HG03025 (cell line): ENCODE results near the gene SH3BGRL2.
"Not testable (repeated sequence)": the region's sequence is repeated elsewhere in the genome, so short reads cannot be mapped to it uniquely, and the experiment has no call there.

Experiments
- ATAC-seq: cut with Tn5 transposase; IDR thresholded peaks from one replicate; pipeline ENCODE4 v1.9.1; 2021; ENCODE audit warnings: mild to moderate bottlenecking, moderate library complexity; ENCODE audit not compliant: unreplicated experiment, low FRiP score

The SH3BGRL2 gene

GRCh38 chr6:79647741-79648140 lies 16.6 kb downstream of the SH3BGRL2 start:
- ATAC-seq, result no peak

- no peak for ATAC-seq
These were observed 17.2 kb downstream of the SH3BGRL2 start for GRCh38 chr6:79648328-79648727.

GRCh38 chr6:79649016-79649415 lies 17.9 kb downstream of the SH3BGRL2 start:
- ATAC-seq, result no peak

GRCh38 chr6:79650950-79651349 lies 19.8 kb downstream of the SH3BGRL2 start:
- ATAC-seq, result no peak

- ATAC-seq, result no peak
These were observed 25.0 kb downstream of the SH3BGRL2 start for GRCh38 chr6:79656134-79656533.

- no peak for ATAC-seq
These were observed 26.1 kb downstream of the SH3BGRL2 start for GRCh38 chr6:79657238-79657637.

GRCh38 chr6:79663655-79664054 lies 32.5 kb downstream of the SH3BGRL2 start:
- not testable (repeated sequence) for ATAC-seq

GRCh38 chr6:79665725-79666551 lies 34.8 kb downstream of the SH3BGRL2 start:
- ATAC-seq, result no peak

- no peak for ATAC-seq
These were observed 35.5 kb downstream of the SH3BGRL2 start for GRCh38 chr6:79666634-79667033.

GRCh38 chr6:79668381-79668780 lies 37.3 kb downstream of the SH3BGRL2 start:
- ATAC-seq, result no peak

- no peak for ATAC-seq
These were observed 38.6 kb downstream of the SH3BGRL2 start for GRCh38 chr6:79669766-79670165.

- ATAC-seq, result no peak
These were observed 39.7 kb downstream of the SH3BGRL2 start for GRCh38 chr6:79670789-79671188.

GRCh38 chr6:79671600-79672266 lies 40.6 kb downstream of the SH3BGRL2 start:
- no peak for ATAC-seq

GRCh38 chr6:79672631-79673111 lies 41.5 kb downstream of the SH3BGRL2 start:
- ATAC-seq, result no peak

- ATAC-seq, result no peak
These were observed 42.8 kb downstream of the SH3BGRL2 start for GRCh38 chr6:79673947-79674346.

- no peak for ATAC-seq
These were observed 45.9 kb downstream of the SH3BGRL2 start for GRCh38 chr6:79676785-79677736.

GRCh38 chr6:79682682-79683081 lies 51.6 kb downstream of the SH3BGRL2 start:
- not testable (repeated sequence) for ATAC-seq

GRCh38 chr6:79684876-79685275 lies 53.7 kb downstream of the SH3BGRL2 start:
- no peak for ATAC-seq

GRCh38 chr6:79686707-79687309 lies 55.7 kb downstream of the SH3BGRL2 start:
- ATAC-seq, result no peak

GRCh38 chr6:79687759-79688158 lies 56.6 kb downstream of the SH3BGRL2 start:
- ATAC-seq, result no peak
